GM12878 (cell line): ENCODE data around the gene ZNF213. TPM values are rescaled to one million over a fixed set of nuclear protein-coding genes. Genes with fewer than 3 reads are reported as not detected.

Experiments
- MXI1 ChIP-seq: fragments of 150-350 bp; IDR thresholded peaks from 2 replicates; pipeline ENCODE4 v1.6.1; 2011; ENCODE audit warnings: low read depth, mild to moderate bottlenecking, inconsistent platforms, low read length, improper control_type of control experiment
- NFIC ChIP-seq: IDR thresholded peaks from 2 replicates; pipeline ENCODE4 v1.6.1; 2012; ENCODE audit warnings: low read depth, mild to moderate bottlenecking, inconsistent platforms, low read length, moderate library complexity
- NR2C2 ChIP-seq: IDR thresholded peaks from 2 replicates; pipeline ENCODE4 v1.6.1; 2011; ENCODE audit warnings: borderline replicate concordance, low read depth; ENCODE audit not compliant: control insufficient read depth, insufficient read length
- SMARCA5 ChIP-seq: fragments of 450-650 bp; IDR thresholded peaks from 2 replicates; pipeline ENCODE4 v1.6.1; 2017; ENCODE audit warnings: mild to moderate bottlenecking
- YY1 ChIP-seq: IDR thresholded peaks from 2 replicates; pipeline ENCODE4 v1.6.1; 2011; ENCODE audit warnings: low read depth, mild to moderate bottlenecking, low read length
- ZBED1 ChIP-seq: IDR thresholded peaks from 2 replicates; pipeline ENCODE4 v1.6.1; 2016; ENCODE audit warnings: borderline replicate concordance
- ZBTB33 ChIP-seq: fragments of 450-650 bp; IDR thresholded peaks from 2 replicates; pipeline ENCODE4 v1.6.1; 2017; ENCODE audit warnings: mild to moderate bottlenecking
- polyA plus RNA-seq, 11 experiments: library from polyadenylated mRNA; depleted of rRNA in 4 of 11; unstranded in 6 of 11; stranded (reverse) in 5 of 11; fragments of >200 nt; fragmentation: Nextera tagmentation in 4 of 11; fragmentation: Illumina TruSeq in 1 of 11; extraction: Ambion mirVana in 4 of 11; extraction: Trizol in 1 of 11; gene quantifications; 1 replicate in 1 of 11; 2 replicates in 10 of 11; pipeline versions ENCODE4 v1.2.1 to v1.2.3, GENCODE V29; 2011 to 2016; ENCODE audit warnings: inconsistent platforms in 2 of 11, missing spikeins in 2 of 11, low read depth in 1 of 11
- total RNA-seq, 4 experiments: library from RNA; depleted of rRNA in 3 of 4; stranded (reverse); fragments of >200 nt in 3 of 4; fragmentation: Illumina TruSeq in 1 of 4; extraction: Trizol in 1 of 4; gene quantifications; 2 replicates each; pipeline versions ENCODE4 v1.2.1 to v1.2.3, GENCODE V29; 2013 to 2021
- TF ChIP-seq, protein P1 (sequence below): fragments of 450-650 bp; IDR thresholded peaks from 2 replicates; pipeline ENCODE4 v1.6.1; 2018; ENCODE audit warnings: mild to moderate bottlenecking, low read depth, moderate library complexity; ENCODE audit not compliant: partially characterized antibody

The ZNF213 gene
- total and polyA plus RNA-seq, 10 of the 15 experiments (the other 5 are each of a cell fraction or from before 2014, with no cell fraction given) = 0.53 to 9.4 (median 1.1) TPM

DNA sequence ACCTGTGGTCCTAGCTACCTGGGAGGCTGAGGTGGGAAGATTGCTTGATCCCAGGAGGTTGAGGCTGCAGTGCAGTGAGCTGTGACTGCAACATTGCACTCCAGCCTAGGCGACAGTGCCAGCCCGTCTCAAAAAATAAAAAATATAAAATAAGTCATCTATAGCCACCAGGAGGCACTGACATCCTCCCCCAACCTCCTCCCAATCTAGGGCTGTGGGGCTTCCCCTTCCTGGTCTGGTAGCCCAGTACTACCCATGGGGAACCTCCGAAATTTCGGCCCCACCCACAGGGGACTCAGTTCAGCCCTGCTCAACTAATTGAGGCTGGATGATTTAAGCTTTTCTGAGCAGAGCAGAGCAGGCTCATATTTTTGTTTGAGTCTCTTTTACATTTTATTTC, 39.0 kb upstream of the ZNF213 start (continued):
- no peak for TF ChIP-seq ZBTB33
- TF ChIP-seq MXI1 = 0 out of 2 replicates have a peak, but pooled peaks have one; percentile 36
- TF ChIP-seq NR2C2 = no peak
- no peak for TF ChIP-seq SMARCA5
- TF ChIP-seq ZBED1 = no peak
- TF ChIP-seq NFIC = no peak
- 0 out of 2 replicates have a peak, but pooled peaks have one; percentile 27 for TF ChIP-seq YY1
- TF ChIP-seq, protein P1, sequence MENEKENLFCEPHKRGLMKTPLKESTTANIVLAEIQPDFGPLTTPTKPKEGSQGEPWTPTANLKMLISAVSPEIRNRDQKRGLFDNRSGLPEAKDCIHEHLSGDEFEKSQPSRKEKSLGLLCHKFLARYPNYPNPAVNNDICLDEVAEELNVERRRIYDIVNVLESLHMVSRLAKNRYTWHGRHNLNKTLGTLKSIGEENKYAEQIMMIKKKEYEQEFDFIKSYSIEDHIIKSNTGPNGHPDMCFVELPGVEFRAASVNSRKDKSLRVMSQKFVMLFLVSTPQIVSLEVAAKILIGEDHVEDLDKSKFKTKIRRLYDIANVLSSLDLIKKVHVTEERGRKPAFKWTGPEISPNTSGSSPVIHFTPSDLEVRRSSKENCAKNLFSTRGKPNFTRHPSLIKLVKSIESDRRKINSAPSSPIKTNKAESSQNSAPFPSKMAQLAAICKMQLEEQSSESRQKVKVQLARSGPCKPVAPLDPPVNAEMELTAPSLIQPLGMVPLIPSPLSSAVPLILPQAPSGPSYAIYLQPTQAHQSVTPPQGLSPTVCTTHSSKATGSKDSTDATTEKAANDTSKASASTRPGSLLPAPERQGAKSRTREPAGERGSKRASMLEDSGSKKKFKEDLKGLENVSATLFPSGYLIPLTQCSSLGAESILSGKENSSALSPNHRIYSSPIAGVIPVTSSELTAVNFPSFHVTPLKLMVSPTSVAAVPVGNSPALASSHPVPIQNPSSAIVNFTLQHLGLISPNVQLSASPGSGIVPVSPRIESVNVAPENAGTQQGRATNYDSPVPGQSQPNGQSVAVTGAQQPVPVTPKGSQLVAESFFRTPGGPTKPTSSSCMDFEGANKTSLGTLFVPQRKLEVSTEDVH = peak; percentile 31
